SK-N-SH treated with all-trans-retinoic acid at 6 μM for 48 hours (cell line): ENCODE data around the gene SRSF8.

Experiments used
- ATAC-seq: fragments of 200-7000 bp; cut with Tn5 transposase; 3 replicates; pipeline ENCODE4 v1.9.1; 2020; ENCODE audit warnings: mild to moderate bottlenecking, moderate library complexity
- ARNTL ChIP-seq: fragments of 450-650 bp; formaldehyde crosslinking; IDR thresholded peaks from 2 replicates; pipeline ENCODE4 v1.5.0; 2020; ENCODE audit warnings: low read depth, mild to moderate bottlenecking, moderate library complexity, borderline replicate concordance
- BACH2 ChIP-seq: fragments of 250-450 bp; sonication (Bioruptor Pico); IDR thresholded peaks from 2 replicates; pipeline ENCODE4 v1.9.0; 2021; ENCODE audit warnings: mild to moderate bottlenecking, borderline replicate concordance
- CREB5 ChIP-seq: fragments of 250-450 bp; sonication (Bioruptor Pico); IDR thresholded peaks from 2 replicates; pipeline ENCODE4 v1.5.1; 2020; ENCODE audit warnings: low read depth, mild to moderate bottlenecking, moderate library complexity
- CSDC2 ChIP-seq: fragments of 250-450 bp; sonication (Bioruptor Pico); IDR thresholded peaks from 2 replicates; pipeline ENCODE4 v1.5.0; 2020; ENCODE audit warnings: mild to moderate bottlenecking, moderate library complexity
- CSRNP3 ChIP-seq: fragments of 250-450 bp; sonication (Bioruptor Pico); IDR thresholded peaks from 2 replicates; pipeline ENCODE4 v1.5.1; 2021; ENCODE audit warnings: mild to moderate bottlenecking, moderate library complexity
- ESRRG ChIP-seq: fragments of 250-450 bp; sonication (Bioruptor Pico); IDR thresholded peaks from 2 replicates; pipeline ENCODE4 v1.6.1; 2021; ENCODE audit warnings: mild to moderate bottlenecking
- GLIS3 ChIP-seq: fragments of 250-450 bp; sonication (Bioruptor Pico); IDR thresholded peaks from 2 replicates; pipeline ENCODE4 v1.5.0; 2020; ENCODE audit warnings: mild to moderate bottlenecking, moderate library complexity
- ISL1 ChIP-seq: fragments of 250-450 bp; sonication (Bioruptor Pico); IDR thresholded peaks from 2 replicates; pipeline ENCODE4 v2.1.2; 2022; ENCODE audit warnings: mild to moderate bottlenecking, moderate library complexity
- OSR1 ChIP-seq: fragments of 250-450 bp; sonication (Bioruptor Pico); IDR thresholded peaks from 2 replicates; pipeline ENCODE4 v1.8.0; 2022; ENCODE audit warnings: moderate library complexity, mild to moderate bottlenecking, inconsistent platforms
- PATZ1 ChIP-seq: fragments of 250-450 bp; sonication (Bioruptor Pico); IDR thresholded peaks from 2 replicates; pipeline ENCODE4 v1.8.0; 2020; ENCODE audit warnings: mild to moderate bottlenecking, moderate library complexity, borderline replicate concordance
- POU6F1 ChIP-seq: fragments of 250-450 bp; sonication (Bioruptor Pico); IDR thresholded peaks from 2 replicates; pipeline ENCODE4 v1.8.0; 2021; ENCODE audit warnings: low read depth, mild to moderate bottlenecking, moderate library complexity, borderline replicate concordance
- PPARA ChIP-seq: fragments of 250-450 bp; sonication (Bioruptor Pico); IDR thresholded peaks from 2 replicates; pipeline ENCODE4 v1.5.0; 2020; ENCODE audit warnings: mild to moderate bottlenecking, borderline replicate concordance
- RARB ChIP-seq: fragments of 250-450 bp; sonication (Bioruptor Pico); IDR thresholded peaks from 2 replicates; pipeline ENCODE4 v1.8.0; 2021; ENCODE audit warnings: mild to moderate bottlenecking, moderate library complexity
- SNAI2 ChIP-seq: fragments of 250-450 bp; sonication (Bioruptor Pico); IDR thresholded peaks from 2 replicates; pipeline ENCODE4 v1.5.0; 2020; ENCODE audit warnings: mild to moderate bottlenecking, moderate library complexity
- TCF4 ChIP-seq: fragments of 250-450 bp; sonication (Bioruptor Pico); IDR thresholded peaks from 2 replicates; pipeline ENCODE4 v1.8.0; 2021; ENCODE audit warnings: mild to moderate bottlenecking, moderate library complexity, borderline replicate concordance
- TOX ChIP-seq: fragments of 250-450 bp; sonication (Bioruptor Pico); IDR thresholded peaks from 2 replicates; pipeline ENCODE4 v1.8.0; 2021; ENCODE audit warnings: mild to moderate bottlenecking, moderate library complexity, borderline replicate concordance
- TSHZ2 ChIP-seq: fragments of 250-450 bp; sonication (Bioruptor Pico); IDR thresholded peaks from 2 replicates; pipeline ENCODE4 v1.5.0; 2020; ENCODE audit warnings: mild to moderate bottlenecking, moderate library complexity
- ZC3H10 ChIP-seq: fragments of 250-450 bp; sonication (Bioruptor Pico); IDR thresholded peaks from 2 replicates; pipeline ENCODE4 v1.5.1; 2021; ENCODE audit warnings: mild to moderate bottlenecking, moderate library complexity
- ZFP3 ChIP-seq: fragments of 250-450 bp; sonication (Bioruptor Pico); IDR thresholded peaks from 2 replicates; pipeline ENCODE4 v1.5.0; 2020; ENCODE audit warnings: mild to moderate bottlenecking, moderate library complexity
- ZFP30 ChIP-seq: fragments of 450-650 bp; formaldehyde crosslinking; IDR thresholded peaks from 2 replicates; pipeline ENCODE4 v1.5.0; 2022; ENCODE audit warnings: mild to moderate bottlenecking, moderate library complexity
- ZNF565 ChIP-seq: fragments of 450-650 bp; formaldehyde crosslinking; conservative IDR thresholded peaks from 2 replicates; pipeline ENCODE4 v1.5.0; 2020; ENCODE audit warnings: low read depth, mild to moderate bottlenecking, moderate library complexity
- ZNF70 ChIP-seq: fragments of 450-650 bp; formaldehyde crosslinking; IDR thresholded peaks from 2 replicates; pipeline ENCODE4 v1.5.0; 2020; ENCODE audit warnings: mild to moderate bottlenecking, moderate library complexity
- ZNF8 ChIP-seq: fragments of 450-650 bp; formaldehyde crosslinking; IDR thresholded peaks from 2 replicates; pipeline ENCODE4 v1.5.0; 2020; ENCODE audit warnings: mild to moderate bottlenecking, moderate library complexity

The SRSF8 gene

GRCh38 chr11:95102733-95103132 is 36.0 kb downstream of the SRSF8 start (continued):
- no peak for TF ChIP-seq TSHZ2 (CRISPR knock-in tag)
- no peak for TF ChIP-seq SNAI2 (CRISPR knock-in tag)
- TF ChIP-seq PPARA (CRISPR knock-in tag), result no peak
- TF ChIP-seq TOX (CRISPR knock-in tag), result no peak
- no peak for TF ChIP-seq ZNF565 (CRISPR knock-in tag)
- TF ChIP-seq TCF4 (CRISPR knock-in tag), result no peak

GRCh38 chr11:95103701-95104100 is 37.0 kb downstream of the SRSF8 start:
- ATAC-seq, result no peak
- TF ChIP-seq OSR1 (CRISPR knock-in tag) (no peak), ESRRG (no peak), TCF4 (CRISPR knock-in tag) (no peak), ZC3H10 (no peak), ZNF8 (no peak), POU6F1 (CRISPR knock-in tag) (no peak), RARB (CRISPR knock-in tag) (no peak), ZFP30 (no peak), ZFP3 (CRISPR knock-in tag) (no peak)

- no peak for TF ChIP-seq RARB (CRISPR knock-in tag)
- TF ChIP-seq CREB5 (CRISPR knock-in tag), result no peak
- TF ChIP-seq ARNTL (CRISPR knock-in tag), result no peak
- TF ChIP-seq ZNF70 (CRISPR knock-in tag), result no peak
- no peak for TF ChIP-seq PPARA (CRISPR knock-in tag)
- no peak for TF ChIP-seq PATZ1
- TF ChIP-seq ISL1 (CRISPR knock-in tag), result no peak
- TF ChIP-seq TOX (CRISPR knock-in tag), result no peak
- TF ChIP-seq CSDC2 (CRISPR knock-in tag), result no peak
- TF ChIP-seq CSRNP3 (CRISPR knock-in tag), result no peak
- TF ChIP-seq BACH2, result no peak
- no peak for TF ChIP-seq POU6F1 (CRISPR knock-in tag)
- TF ChIP-seq ZFP30, result no peak
- no peak for TF ChIP-seq ZC3H10
- no peak for TF ChIP-seq ZFP3 (CRISPR knock-in tag)
- no peak for TF ChIP-seq GLIS3
- no peak for TF ChIP-seq ESRRG
- ATAC-seq, result no peak
Observed at GRCh38 chr11:95104121-95104830, 37.6 kb downstream of the SRSF8 start.
